GM19455 (cell line): ENCODE data around the gene RAB28.
A peak's percentile ranks its signal among the peaks of the same experiment; 100 is the strongest.

ENCODE experiments used
- ATAC-seq: cut with Tn5 transposase; IDR thresholded peaks from one replicate; pipeline ENCODE4 v1.9.1; 2021; ENCODE audit not compliant: unreplicated experiment

The RAB28 gene

GRCh38 chr4:13511101-13511500 lies 27.0 kb upstream of the RAB28 start:
- no peak for ATAC-seq

GRCh38 chr4:13509442-13509841 lies 25.3 kb upstream of the RAB28 start:
- no peak for ATAC-seq

DNA sequence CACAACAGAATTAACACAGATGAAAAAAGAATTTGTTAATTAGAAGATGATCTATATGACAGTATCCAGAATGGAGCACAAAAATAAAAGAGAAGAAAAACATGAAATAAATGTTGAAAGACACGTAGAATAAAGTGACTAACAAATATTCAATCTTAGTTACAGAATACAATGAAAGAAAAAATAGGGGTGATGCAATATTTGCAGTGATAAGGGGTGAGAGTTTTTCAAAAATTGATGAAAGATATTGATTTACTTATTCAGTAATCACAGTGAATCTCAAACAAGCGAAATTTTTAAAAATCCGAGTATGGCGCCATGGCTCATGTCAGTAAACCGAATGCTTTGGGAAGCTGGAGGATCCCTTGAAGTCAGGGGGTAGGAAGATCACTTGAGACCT lies 20.2 kb upstream of the RAB28 start:
- ATAC-seq, result no peak

GRCh38 chr4:13498469-13498868 lies 14.3 kb upstream of the RAB28 start:
- no peak for ATAC-seq

- no peak for ATAC-seq
Measured at GRCh38 chr4:13496605-13497004, 12.5 kb upstream of the RAB28 start.

GRCh38 chr4:13495753-13496152 lies 11.6 kb upstream of the RAB28 start:
- no peak for ATAC-seq

- ATAC-seq, result no peak
Measured at GRCh38 chr4:13493793-13494192, 9.7 kb upstream of the RAB28 start.

DNA sequence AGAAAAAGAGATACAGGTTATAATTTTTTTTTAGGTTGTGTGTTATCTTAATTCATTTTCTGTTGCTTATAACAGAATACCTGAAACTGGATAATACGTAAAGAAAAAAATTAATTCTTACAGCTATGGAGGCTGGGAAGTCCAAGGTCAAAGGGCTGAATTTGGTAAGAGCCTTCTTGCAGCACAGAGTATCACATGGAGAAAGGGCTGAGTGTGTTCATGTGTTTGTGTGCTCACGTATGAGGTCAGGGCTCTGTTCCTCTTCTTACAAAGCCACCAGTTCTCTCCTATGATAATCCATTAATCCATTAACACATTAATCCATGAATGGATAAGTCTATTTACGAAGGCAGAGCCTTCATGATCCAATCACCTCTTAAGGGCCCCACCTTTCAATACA lies 8.6 kb upstream of the RAB28 start:
- no peak for ATAC-seq

DNA sequence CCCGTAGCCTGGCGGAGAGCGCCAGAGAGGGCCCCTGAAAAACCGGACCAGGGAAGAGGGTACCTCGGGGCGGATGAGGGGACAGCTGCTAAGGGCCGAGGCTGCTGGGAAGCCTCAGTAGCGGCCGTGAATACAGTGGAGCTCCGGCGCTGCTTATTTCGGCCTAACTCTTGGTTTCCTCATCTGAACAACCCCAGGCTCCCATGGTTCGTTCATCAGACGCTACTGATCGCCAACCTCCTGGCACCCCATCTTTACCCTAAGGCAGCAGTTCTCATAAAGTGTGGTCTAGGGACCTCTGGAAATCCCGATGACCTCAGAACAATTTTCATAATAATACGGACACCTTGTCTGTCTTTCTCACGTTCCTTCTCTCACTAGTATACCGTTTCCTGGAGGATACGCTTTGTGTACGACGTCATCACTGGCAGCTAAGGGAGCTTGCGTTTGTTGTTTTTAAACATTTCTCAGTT lies 645 bp upstream of the RAB28 start:
- ATAC-seq, result peak; percentile 42

DNA sequence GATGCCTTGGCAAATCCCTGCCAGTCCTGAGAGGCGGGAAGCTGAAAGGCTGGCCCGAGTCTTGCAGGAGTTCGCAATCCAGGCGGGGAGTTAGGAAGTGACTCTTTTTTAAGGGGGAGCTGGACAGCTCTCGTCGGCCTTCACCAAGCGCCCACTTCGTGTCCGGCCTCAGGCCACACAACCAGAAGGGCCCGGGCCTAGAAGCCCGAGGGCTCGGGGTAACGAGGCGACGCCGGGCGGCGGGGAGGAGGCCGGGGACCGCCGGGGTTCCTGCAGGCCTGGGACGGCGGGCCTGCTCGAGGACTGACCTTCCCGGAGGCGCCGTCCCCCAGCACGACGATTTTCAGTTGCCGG lies 395 bp downstream of the RAB28 start:
- peak; percentile 36 for ATAC-seq

GRCh38 chr4:13483136-13483767 lies 888 bp downstream of the RAB28 start:
- peak; percentile 14 for ATAC-seq

- no peak for ATAC-seq
Measured at GRCh38 chr4:13481569-13481968, 2.6 kb downstream of the RAB28 start.

GRCh38 chr4:13478707-13479106 lies 5.4 kb downstream of the RAB28 start:
- no peak for ATAC-seq

DNA sequence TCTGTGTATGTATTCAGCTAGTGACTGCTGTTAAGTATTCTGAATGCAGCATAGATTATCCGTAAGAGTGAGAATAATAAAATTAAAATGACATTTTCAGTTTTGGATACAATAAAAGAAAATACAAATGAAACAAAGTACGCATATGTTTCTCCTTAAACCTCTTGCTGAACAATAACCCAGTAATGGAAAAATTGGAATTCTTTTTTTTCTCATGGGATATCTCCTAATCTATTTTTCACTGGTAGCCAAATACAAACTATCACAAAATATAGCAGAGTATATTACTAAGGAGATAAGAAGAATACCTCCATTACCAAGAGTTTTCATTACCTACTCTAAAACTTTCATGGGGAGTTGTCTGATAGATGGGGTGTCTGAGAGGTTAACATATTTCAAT lies 6.0 kb downstream of the RAB28 start:
- ATAC-seq, result no peak

- ATAC-seq, result peak; percentile 66
Measured at GRCh38 chr4:13476915-13477314, 7.2 kb downstream of the RAB28 start.

GRCh38 chr4:13476152-13476551 lies 8.0 kb downstream of the RAB28 start:
- ATAC-seq, result no peak

DNA sequence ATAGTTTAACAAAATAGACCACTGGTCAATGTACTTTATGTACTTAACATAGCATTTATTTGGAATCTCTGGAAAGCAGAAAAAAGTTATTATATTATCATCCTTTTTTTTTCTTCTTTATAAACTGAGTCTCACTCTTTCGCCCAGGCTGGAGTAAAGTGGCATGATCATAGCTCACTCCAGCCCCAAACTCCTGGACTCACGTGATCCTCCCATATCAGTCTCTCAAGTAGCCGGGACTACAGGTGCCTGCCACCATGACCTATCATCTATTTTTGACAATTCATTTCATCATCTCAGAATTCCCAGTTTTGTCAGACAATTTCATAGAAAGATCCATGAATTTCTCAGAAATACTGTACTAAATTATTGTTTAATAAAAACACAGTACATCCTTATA lies 12.7 kb downstream of the RAB28 start:
- no peak for ATAC-seq

DNA sequence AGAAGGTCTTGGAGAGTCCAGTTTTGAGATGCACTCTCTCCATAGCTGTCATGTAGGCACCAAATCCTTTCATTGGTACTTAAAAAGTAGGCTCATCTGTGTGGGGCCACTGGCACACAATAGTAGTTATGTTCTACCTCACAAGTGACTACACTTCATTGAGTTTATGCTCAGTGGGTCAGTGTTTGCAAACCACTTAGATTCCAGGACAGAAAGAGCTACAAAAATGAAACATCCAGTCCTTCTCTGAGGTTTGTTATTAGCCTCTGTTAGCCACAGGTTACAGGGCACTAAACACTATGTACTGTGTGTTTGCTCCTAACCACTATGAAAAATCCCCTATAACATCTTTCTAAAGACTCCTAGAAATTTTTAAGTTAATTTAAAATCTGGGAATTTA lies 13.8 kb downstream of the RAB28 start:
- ATAC-seq, result no peak

GRCh38 chr4:13464973-13465372 lies 19.2 kb downstream of the RAB28 start:
- ATAC-seq, result no peak

DNA sequence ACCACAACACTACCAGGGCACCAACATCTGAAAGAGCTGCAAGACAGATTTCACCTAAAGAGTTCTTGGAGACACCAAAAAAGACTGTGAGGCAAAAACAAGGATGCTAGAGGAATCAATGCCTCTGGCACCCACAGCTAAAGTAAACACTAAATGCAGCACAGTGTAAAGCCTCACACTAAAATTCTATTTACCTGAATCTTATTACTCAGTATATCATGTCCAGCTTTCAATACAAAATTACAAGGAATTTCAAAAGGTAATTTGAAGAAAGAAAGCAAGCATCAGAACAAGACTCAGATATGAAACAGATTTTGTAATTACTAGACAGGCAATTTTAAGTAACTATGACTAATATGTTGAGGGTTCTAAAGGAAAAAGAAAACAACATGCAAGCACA lies 19.6 kb downstream of the RAB28 start:
- no peak for ATAC-seq

- no peak for ATAC-seq
Measured at GRCh38 chr4:13461191-13461905, 22.8 kb downstream of the RAB28 start.

DNA sequence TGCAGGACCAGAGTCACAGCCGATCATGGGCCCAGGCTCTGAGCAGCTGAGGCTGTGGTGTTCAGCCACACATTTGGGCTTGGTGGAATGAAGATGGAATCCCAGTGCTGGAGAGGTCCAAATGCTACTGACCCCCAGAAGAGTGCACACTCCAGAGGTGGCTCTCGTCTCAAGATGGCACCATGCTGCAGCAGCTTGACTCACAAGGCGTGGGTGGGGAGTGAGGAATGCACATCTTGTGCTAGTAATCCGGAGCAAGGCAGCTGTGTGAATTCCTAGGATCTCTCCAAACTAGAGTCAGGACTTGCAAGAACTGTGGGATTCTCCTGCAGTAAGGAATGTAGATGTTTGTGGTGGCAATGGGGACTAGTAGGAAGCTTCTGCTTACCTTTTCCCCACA lies 28.7 kb downstream of the RAB28 start:
- ATAC-seq, result no peak

GRCh38 chr4:13454786-13455185 lies 29.4 kb downstream of the RAB28 start:
- ATAC-seq, result no peak
